A673 (cell line): ENCODE measurements around the gene PTPN22.

ENCODE experiments used
- EZH2 ChIP-seq: fragments of 200-600 bp; sonication (generic); IDR thresholded peaks from 2 replicates; pipeline ENCODE4 v1.6.1; 2017; ENCODE audit warnings: borderline replicate concordance, low read depth, mild to moderate bottlenecking, mixed read lengths, antibody characterized with exemption, low read length; ENCODE audit not compliant: poor library complexity, severe bottlenecking
- TF ChIP-seq, protein P1 (sequence below): fragments of 300-800, 200-600 bp; sonication (generic); conservative IDR thresholded peaks from 2 replicates; pipeline ENCODE4 v1.5.1; 2017; ENCODE audit warnings: low read depth, mild to moderate bottlenecking, antibody characterized with exemption, low read length, moderate library complexity, mixed read lengths

DNA sequence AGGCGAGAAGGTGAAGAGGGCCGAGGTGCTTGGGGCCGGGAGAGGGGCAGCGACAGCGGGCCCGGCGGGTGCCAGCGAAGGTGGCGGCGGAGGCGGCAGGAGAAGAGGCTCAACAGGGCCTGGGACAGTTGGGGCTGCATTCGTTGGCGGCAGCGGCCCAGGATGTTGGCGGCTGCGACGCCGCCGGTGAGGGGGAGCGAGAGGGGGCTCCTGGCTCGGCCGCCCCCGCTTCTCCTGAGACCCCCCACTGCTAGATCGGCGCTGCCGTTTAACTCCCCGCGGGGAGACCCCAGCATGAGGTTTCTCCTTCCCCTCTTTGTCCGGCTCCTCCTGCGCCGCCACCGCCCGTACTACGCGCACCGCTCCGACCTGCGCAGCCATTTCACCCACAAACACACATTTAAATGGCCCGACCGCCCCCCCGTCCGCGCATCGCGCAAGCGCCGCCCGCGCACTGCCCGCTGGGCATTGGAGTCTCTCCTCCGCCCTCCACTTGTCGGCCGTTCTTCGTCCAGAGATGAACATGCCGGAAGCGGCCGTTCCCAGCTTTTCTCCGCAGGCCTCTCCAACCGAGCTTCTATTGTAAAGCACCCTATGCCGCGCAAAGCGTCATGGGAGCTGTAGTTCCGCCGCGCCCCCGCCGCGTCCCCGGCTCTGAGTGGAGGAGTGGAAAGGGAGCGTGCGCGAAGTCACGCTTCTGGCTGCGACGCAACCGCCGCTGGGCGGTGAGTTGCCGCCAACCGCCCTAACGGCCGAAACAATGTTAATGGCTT, 59.4 kb downstream of the PTPN22 start, which contains the start of gene RSBN1:
- TF ChIP-seq, protein P1, sequence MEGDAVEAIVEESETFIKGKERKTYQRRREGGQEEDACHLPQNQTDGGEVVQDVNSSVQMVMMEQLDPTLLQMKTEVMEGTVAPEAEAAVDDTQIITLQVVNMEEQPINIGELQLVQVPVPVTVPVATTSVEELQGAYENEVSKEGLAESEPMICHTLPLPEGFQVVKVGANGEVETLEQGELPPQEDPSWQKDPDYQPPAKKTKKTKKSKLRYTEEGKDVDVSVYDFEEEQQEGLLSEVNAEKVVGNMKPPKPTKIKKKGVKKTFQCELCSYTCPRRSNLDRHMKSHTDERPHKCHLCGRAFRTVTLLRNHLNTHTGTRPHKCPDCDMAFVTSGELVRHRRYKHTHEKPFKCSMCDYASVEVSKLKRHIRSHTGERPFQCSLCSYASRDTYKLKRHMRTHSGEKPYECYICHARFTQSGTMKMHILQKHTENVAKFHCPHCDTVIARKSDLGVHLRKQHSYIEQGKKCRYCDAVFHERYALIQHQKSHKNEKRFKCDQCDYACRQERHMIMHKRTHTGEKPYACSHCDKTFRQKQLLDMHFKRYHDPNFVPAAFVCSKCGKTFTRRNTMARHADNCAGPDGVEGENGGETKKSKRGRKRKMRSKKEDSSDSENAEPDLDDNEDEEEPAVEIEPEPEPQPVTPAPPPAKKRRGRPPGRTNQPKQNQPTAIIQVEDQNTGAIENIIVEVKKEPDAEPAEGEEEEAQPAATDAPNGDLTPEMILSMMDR = no peak
- no peak for TF ChIP-seq EZH2
